GM21529 (cell line): ENCODE data around the gene FIS1.
"Not testable (repeated sequence)": the region's sequence is repeated elsewhere in the genome, so short reads cannot be mapped to it uniquely, and the experiment has no call there.

Source experiments
- ATAC-seq: cut with Tn5 transposase; IDR thresholded peaks from one replicate; pipeline ENCODE4 v1.9.1; 2021; ENCODE audit not compliant: unreplicated experiment

The FIS1 gene

GRCh38 chr7:101258243-101258731 is 13.4 kb upstream of the FIS1 start:
- no peak for ATAC-seq

GRCh38 chr7:101255796-101256195 is 10.9 kb upstream of the FIS1 start:
- no peak for ATAC-seq

GRCh38 chr7:101253199-101253598 is 8.3 kb upstream of the FIS1 start:
- not testable (repeated sequence) for ATAC-seq

GRCh38 chr7:101251871-101252659 is 7.2 kb upstream of the FIS1 start:
- peak; percentile 95 for ATAC-seq

- peak; percentile 42 for ATAC-seq
Measured at GRCh38 chr7:101250324-101250723, 5.4 kb upstream of the FIS1 start.

GRCh38 chr7:101248276-101248675 is 3.4 kb upstream of the FIS1 start:
- no peak for ATAC-seq

- ATAC-seq, result no peak
Measured at GRCh38 chr7:101245147-101245668, 327 bp upstream of the FIS1 start.

- no peak for ATAC-seq
Measured at GRCh38 chr7:101243646-101244374, 1.1 kb downstream of the FIS1 start.

- no peak for ATAC-seq
Measured at GRCh38 chr7:101241443-101242349, 3.2 kb downstream of the FIS1 start.

- ATAC-seq, result no peak
Measured at GRCh38 chr7:101241015-101241363, 3.9 kb downstream of the FIS1 start.

GRCh38 chr7:101240226-101241014 is 4.5 kb downstream of the FIS1 start:
- no peak for ATAC-seq

- ATAC-seq, result no peak
Measured at GRCh38 chr7:101239951-101240220, 5.0 kb downstream of the FIS1 start.

- ATAC-seq, result no peak
Measured at GRCh38 chr7:101239191-101239950, 5.5 kb downstream of the FIS1 start.

- ATAC-seq, result no peak
Measured at GRCh38 chr7:101238226-101239182, 6.4 kb downstream of the FIS1 start.

GRCh38 chr7:101237206-101238067 is 7.4 kb downstream of the FIS1 start, which contains the start of gene CLDN15:
Gene CLDN15, minus strand, starts transcription at chr7:101237802. Its CDS starts 221 bp downstream, at chr7:101237581.
- no peak for ATAC-seq

- ATAC-seq, result no peak
Measured at GRCh38 chr7:101236292-101236835, 8.5 kb downstream of the FIS1 start.

GRCh38 chr7:101235522-101235921 is 9.4 kb downstream of the FIS1 start:
- no peak for ATAC-seq
